ENCODE results near the gene COL23A1.

Gene COL23A1

GRCh38 chr5:178205749-178206047, 384.5 kb downstream of the COL23A1 start:
- no peaks in the 10 kb centered on the region for H3K9me3 ChIP-seq (ENCODE audit: control insufficient read depth in 5 of 5, low read length in 5 of 5)
- peak overlapping the region; percentile 69 to 98 (median 87) for H3K4me3 ChIP-seq (ENCODE audit: low read depth in 1 of 5, low read length in 5 of 5)
- peak overlapping the region; percentile 59 for H3K27ac ChIP-seq (ENCODE audit: low read depth, low read length)
- H3K36me3 ChIP-seq (ENCODE audit: control insufficient read depth in 5 of 5, insufficient read depth in 5 of 5, low read length in 5 of 5) = peaks cover 4 to 49% (median 46%) of the 10 kb centered on the region in 5 donors
- H3K4me1 ChIP-seq (ENCODE audit: control insufficient read depth in 5 of 5, insufficient read depth in 5 of 5, low read length in 5 of 5) = peaks cover 4 to 32% (median 24%) of the 10 kb centered on the region in 5 donors
- no peaks in the 10 kb centered on the region for H3K27me3 ChIP-seq (ENCODE audit: control insufficient read depth in 5 of 5, insufficient read depth in 4 of 5, low read length in 5 of 5)
- H3K9ac ChIP-seq (ENCODE audit: low read length in 5 of 5) = peak overlapping the region in 4 of 5 donors; percentile 81 to 94 (median 88)

- Histone ChIP-seq H3K4me1 (ENCODE audit: control insufficient read depth in 5 of 5, insufficient read depth in 5 of 5, low read length in 5 of 5) (peaks cover 4 to 32% (median 24%) of the 10 kb centered on the region in 5 donors), H3K9ac (ENCODE audit: low read length in 5 of 5) (peak overlapping the region in 4 of 5 donors; percentile 81 to 94 (median 88)), H3K27me3 (ENCODE audit: control insufficient read depth in 5 of 5, insufficient read depth in 4 of 5, low read length in 5 of 5) (no peaks in the 10 kb centered on the region), H3K9me3 (ENCODE audit: control insufficient read depth in 5 of 5, low read length in 5 of 5) (no peaks in the 10 kb centered on the region), H3K4me3 (ENCODE audit: low read depth in 1 of 5, low read length in 5 of 5) (peak overlapping the region; percentile 69 to 98 (median 87)), H3K36me3 (ENCODE audit: control insufficient read depth in 5 of 5, insufficient read depth in 5 of 5, low read length in 5 of 5) (peaks cover 4 to 43% (median 40%) of the 10 kb centered on the region in 5 donors), H3K27ac (ENCODE audit: low read depth, low read length) (peak overlapping the region; percentile 59)
These were observed 385.1 kb downstream of the COL23A1 start for GRCh38 chr5:178204935-178205748.

- Histone ChIP-seq H3K9me3 (ENCODE audit: control insufficient read depth in 5 of 5, low read length in 5 of 5) (no peaks in the 10 kb centered on the region), H3K4me1 (ENCODE audit: control insufficient read depth in 5 of 5, insufficient read depth in 5 of 5, low read length in 5 of 5) (peaks cover 4 to 32% (median 24%) of the 10 kb centered on the region in 5 donors), H3K9ac (ENCODE audit: low read length in 5 of 5) (peak within 1 kb of the TSS in 4 of 5 donors; percentile 87 to 94 (median 88)), H3K27me3 (ENCODE audit: control insufficient read depth in 5 of 5, insufficient read depth in 4 of 5, low read length in 5 of 5) (no peaks in the 10 kb centered on the region), H3K36me3 (ENCODE audit: control insufficient read depth in 5 of 5, insufficient read depth in 5 of 5, low read length in 5 of 5) (peaks cover 4 to 35% (median 32%) of the 10 kb centered on the region in 5 donors), H3K4me3 (ENCODE audit: low read depth in 1 of 5, low read length in 5 of 5) (peak within 1 kb of the TSS; percentile 69 to 98 (median 87)), H3K27ac (ENCODE audit: low read depth, low read length) (peak within 1 kb of the TSS; percentile 59)
These were observed 385.8 kb downstream of the COL23A1 start, which contains the start of gene HNRNPAB for GRCh38 chr5:178204182-178204934. TSS of gene HNRNPAB (plus strand) at chr5:178204533. CDS start at chr5:178204838, 305 bp downstream.

GRCh38 chr5:178203670-178204181, 386.5 kb downstream of the COL23A1 start:
- Histone ChIP-seq H3K9me3 (ENCODE audit: control insufficient read depth in 5 of 5, low read length in 5 of 5) (no peaks in the 10 kb centered on the region), H3K27ac (ENCODE audit: low read depth, low read length) (peak overlapping the region; percentile 59), H3K36me3 (ENCODE audit: control insufficient read depth in 5 of 5, insufficient read depth in 5 of 5, low read length in 5 of 5) (peaks cover 4 to 29% (median 26%) of the 10 kb centered on the region in 5 donors), H3K4me1 (ENCODE audit: control insufficient read depth in 5 of 5, insufficient read depth in 5 of 5, low read length in 5 of 5) (peaks cover 4 to 32% (median 24%) of the 10 kb centered on the region in 5 donors), H3K9ac (ENCODE audit: low read length in 5 of 5) (peak overlapping the region in 4 of 5 donors; percentile 73 to 89 (median 82)), H3K27me3 (ENCODE audit: control insufficient read depth in 5 of 5, insufficient read depth in 4 of 5, low read length in 5 of 5) (no peaks in the 10 kb centered on the region), H3K4me3 (ENCODE audit: low read depth in 1 of 5, low read length in 5 of 5) (peak overlapping the region; percentile 69 to 90 (median 76))

- no peak overlapping the region for H3K4me3 ChIP-seq (ENCODE audit: low read depth in 1 of 5, low read length in 5 of 5)
- H3K9me3 ChIP-seq (ENCODE audit: control insufficient read depth in 5 of 5, low read length in 5 of 5) = no peaks in the 10 kb centered on the region
- no peak overlapping the region for H3K9ac ChIP-seq (ENCODE audit: low read length in 5 of 5)
- no peaks in the 10 kb centered on the region for H3K27me3 ChIP-seq (ENCODE audit: control insufficient read depth in 5 of 5, insufficient read depth in 4 of 5, low read length in 5 of 5)
- no peak overlapping the region for H3K27ac ChIP-seq (ENCODE audit: low read depth, low read length)
- peaks cover 0 to 17% (median 14%) of the 10 kb centered on the region in 5 donors for H3K36me3 ChIP-seq (ENCODE audit: control insufficient read depth in 5 of 5, insufficient read depth in 5 of 5, low read length in 5 of 5)
- peaks cover 4 to 28% (median 24%) of the 10 kb centered on the region in 5 donors for H3K4me1 ChIP-seq (ENCODE audit: control insufficient read depth in 5 of 5, insufficient read depth in 5 of 5, low read length in 5 of 5)
These were observed 387.7 kb downstream of the COL23A1 start for GRCh38 chr5:178202541-178202940.

- H3K27ac ChIP-seq (ENCODE audit: low read depth, low read length) = no peak overlapping the region
- H3K4me1 ChIP-seq (ENCODE audit: control insufficient read depth in 5 of 5, insufficient read depth in 5 of 5, low read length in 5 of 5) = peaks cover 4 to 22% (median 21%) of the 10 kb centered on the region in 5 donors
- H3K36me3 ChIP-seq (ENCODE audit: control insufficient read depth in 5 of 5, insufficient read depth in 5 of 5, low read length in 5 of 5) = peaks cover 0 to 10% (median 8%) of the 10 kb centered on the region in 5 donors
- peak overlapping the region in 1 of 5 donors; percentile 37 for H3K9ac ChIP-seq (ENCODE audit: low read length in 5 of 5)
- H3K9me3 ChIP-seq (ENCODE audit: control insufficient read depth in 5 of 5, low read length in 5 of 5) = no peaks in the 10 kb centered on the region
- no peak overlapping the region for H3K4me3 ChIP-seq (ENCODE audit: low read depth in 1 of 5, low read length in 5 of 5)
- H3K27me3 ChIP-seq (ENCODE audit: control insufficient read depth in 5 of 5, insufficient read depth in 4 of 5, low read length in 5 of 5) = no peaks in the 10 kb centered on the region
These were observed 388.3 kb downstream of the COL23A1 start for GRCh38 chr5:178201927-178202235.

- Histone ChIP-seq H3K9ac (ENCODE audit: low read length in 5 of 5) (peak overlapping the region in 1 of 5 donors; percentile 37), H3K4me1 (ENCODE audit: control insufficient read depth in 5 of 5, insufficient read depth in 5 of 5, low read length in 5 of 5) (peaks cover 4 to 17% (median 15%) of the 10 kb centered on the region in 5 donors), H3K9me3 (ENCODE audit: control insufficient read depth in 5 of 5, low read length in 5 of 5) (no peaks in the 10 kb centered on the region), H3K4me3 (ENCODE audit: low read depth in 1 of 5, low read length in 5 of 5) (no peak overlapping the region), H3K36me3 (ENCODE audit: control insufficient read depth in 5 of 5, insufficient read depth in 5 of 5, low read length in 5 of 5) (peaks cover 0 to 5% (median 3%) of the 10 kb centered on the region in 5 donors), H3K27me3 (ENCODE audit: control insufficient read depth in 5 of 5, insufficient read depth in 4 of 5, low read length in 5 of 5) (no peaks in the 10 kb centered on the region), H3K27ac (ENCODE audit: low read depth, low read length) (no peak overlapping the region)
These were observed 388.8 kb downstream of the COL23A1 start for GRCh38 chr5:178201221-178201926.

GRCh38 chr5:178199581-178200434, 390.4 kb downstream of the COL23A1 start:
- no peak overlapping the region for H3K9ac ChIP-seq (ENCODE audit: low read length in 5 of 5)
- no peaks in the 10 kb centered on the region for H3K9me3 ChIP-seq (ENCODE audit: control insufficient read depth in 5 of 5, low read length in 5 of 5)
- H3K27me3 ChIP-seq (ENCODE audit: control insufficient read depth in 5 of 5, insufficient read depth in 4 of 5, low read length in 5 of 5) = peaks cover 0 to under 1% (median 0%) of the 10 kb centered on the region in 5 donors
- H3K27ac ChIP-seq (ENCODE audit: low read depth, low read length) = no peak overlapping the region
- H3K4me3 ChIP-seq (ENCODE audit: low read depth in 1 of 5, low read length in 5 of 5) = no peak overlapping the region
- peaks cover 0 to 6% (median 5%) of the 10 kb centered on the region in 5 donors for H3K4me1 ChIP-seq (ENCODE audit: control insufficient read depth in 5 of 5, insufficient read depth in 5 of 5, low read length in 5 of 5)
- H3K36me3 ChIP-seq (ENCODE audit: control insufficient read depth in 5 of 5, insufficient read depth in 5 of 5, low read length in 5 of 5) = no peaks in the 10 kb centered on the region

- peaks cover 0 to 2% (median under 1%) of the 10 kb centered on the region in 5 donors for H3K4me1 ChIP-seq (ENCODE audit: control insufficient read depth in 5 of 5, insufficient read depth in 5 of 5, low read length in 5 of 5)
- H3K27me3 ChIP-seq (ENCODE audit: control insufficient read depth in 5 of 5, insufficient read depth in 4 of 5, low read length in 5 of 5) = peaks cover 3 to 10% (median 6%) of the 10 kb centered on the region in 5 donors
- no peaks in the 10 kb centered on the region for H3K36me3 ChIP-seq (ENCODE audit: control insufficient read depth in 5 of 5, insufficient read depth in 5 of 5, low read length in 5 of 5)
- no peak overlapping the region for H3K4me3 ChIP-seq (ENCODE audit: low read depth in 1 of 5, low read length in 5 of 5)
- H3K9me3 ChIP-seq (ENCODE audit: control insufficient read depth in 5 of 5, low read length in 5 of 5) = no peaks in the 10 kb centered on the region
- no peak overlapping the region for H3K9ac ChIP-seq (ENCODE audit: low read length in 5 of 5)
- no peak overlapping the region for H3K27ac ChIP-seq (ENCODE audit: low read depth, low read length)
These were observed 391.5 kb downstream of the COL23A1 start for GRCh38 chr5:178198706-178199105.
